Activated naive CD8-positive, alpha-beta T cell treated with anti-CD3 and anti-CD28 coated beads, Interleukin-2, amount 50 U/mL, for 16 hours (primary cell): Measurements from ENCODE around the gene EPM2A.

ENCODE experiments used
- DNase-seq: peaks from one replicate; pipeline ENCODE4 v3.0.0-alpha.2; 2020; ENCODE audit warnings: low read depth, low spot score

Gene EPM2A

GRCh38 chr6:145673504-145673903 lies 61.8 kb downstream of the EPM2A start:
- no peak for DNase-seq

GRCh38 chr6:145670311-145670710 lies 65.0 kb downstream of the EPM2A start:
- no peak for DNase-seq

GRCh38 chr6:145669627-145670034 lies 65.7 kb downstream of the EPM2A start:
- DNase-seq, result no peak

GRCh38 chr6:145668844-145669243 lies 66.5 kb downstream of the EPM2A start:
- DNase-seq, result no peak

GRCh38 chr6:145660676-145661075 lies 74.6 kb downstream of the EPM2A start:
- no peak for DNase-seq

GRCh38 chr6:145656128-145656527 lies 79.2 kb downstream of the EPM2A start:
- DNase-seq, result no peak

- no peak for DNase-seq
Observed at GRCh38 chr6:145652572-145652971, 82.7 kb downstream of the EPM2A start.

- DNase-seq, result no peak
Observed at GRCh38 chr6:145651988-145652387, 83.3 kb downstream of the EPM2A start.

- no peak for DNase-seq
Observed at GRCh38 chr6:145648149-145648548, 87.2 kb downstream of the EPM2A start.

GRCh38 chr6:145647602-145648001 lies 87.7 kb downstream of the EPM2A start:
- no peak for DNase-seq

GRCh38 chr6:145643760-145644159 lies 91.6 kb downstream of the EPM2A start:
- no peak for DNase-seq

- DNase-seq, result peak; percentile 69
Observed at GRCh38 chr6:145633981-145634627, 101.2 kb downstream of the EPM2A start.

GRCh38 chr6:145632971-145633370 lies 102.3 kb downstream of the EPM2A start:
- no peak for DNase-seq

GRCh38 chr6:145631374-145631773 lies 103.9 kb downstream of the EPM2A start:
- no peak for DNase-seq

GRCh38 chr6:145630598-145630997 lies 104.7 kb downstream of the EPM2A start:
- no peak for DNase-seq

GRCh38 chr6:145629478-145629877 lies 105.8 kb downstream of the EPM2A start:
- DNase-seq, result no peak

- DNase-seq, result no peak
Observed at GRCh38 chr6:145627451-145627850, 107.9 kb downstream of the EPM2A start.

GRCh38 chr6:145626857-145627256 lies 108.5 kb downstream of the EPM2A start:
- no peak for DNase-seq

GRCh38 chr6:145623231-145623630 lies 112.1 kb downstream of the EPM2A start:
- DNase-seq, result no peak

- no peak for DNase-seq
Observed at GRCh38 chr6:145621776-145622175, 113.5 kb downstream of the EPM2A start.

GRCh38 chr6:145620088-145620487 lies 115.2 kb downstream of the EPM2A start:
- no peak for DNase-seq

GRCh38 chr6:145609521-145609920 lies 125.8 kb downstream of the EPM2A start:
- no peak for DNase-seq

GRCh38 chr6:145608850-145609249 lies 126.5 kb downstream of the EPM2A start:
- no peak for DNase-seq

GRCh38 chr6:145603991-145604390 lies 131.3 kb downstream of the EPM2A start:
- no peak for DNase-seq
